HepG2 (cell line): ENCODE measurements around the gene PTPRN. TPM values are rescaled to one million over a fixed set of nuclear protein-coding genes. Genes with fewer than 3 reads are reported as not detected.

Experiments
- ARID5B ChIP-seq: IDR thresholded peaks from 2 replicates; pipeline ENCODE4 v1.4.0; 2020; ENCODE audit warnings: mild to moderate bottlenecking, missing genetic modification reagents
- DNMT3B ChIP-seq: conservative IDR thresholded peaks from 2 replicates; pipeline ENCODE4 v1.6.1; 2016; ENCODE audit warnings: missing biosample characterization, control low read depth
- EED ChIP-seq: sonication (generic); formaldehyde crosslinking; IDR thresholded peaks from 2 replicates; pipeline ENCODE4 v1.5.0; 2020; ENCODE audit warnings: mild to moderate bottlenecking, missing genetic modification reagents
- FOXK2 ChIP-seq: fragments of 450-650 bp; IDR thresholded peaks from 2 replicates; pipeline ENCODE4 v1.6.1; 2016
- HDAC1 ChIP-seq: sonication (generic); formaldehyde crosslinking; IDR thresholded peaks from 2 replicates; pipeline ENCODE4 v1.5.1; 2020; ENCODE audit warnings: mild to moderate bottlenecking, missing genetic modification reagents
- MYPOP ChIP-seq: sonication (generic); formaldehyde crosslinking; IDR thresholded peaks from 2 replicates; pipeline ENCODE4 v1.8.1; 2023; ENCODE audit warnings: mild to moderate bottlenecking, moderate library complexity, missing genetic modification reagents
- NFAT5 ChIP-seq: sonication (generic); formaldehyde crosslinking; IDR thresholded peaks from 2 replicates; pipeline ENCODE4 v1.4.0; 2020; ENCODE audit warnings: missing genetic modification reagents
- NKX3-1 ChIP-seq: sonication (generic); formaldehyde crosslinking; IDR thresholded peaks from 2 replicates; pipeline ENCODE4 v1.5.0; 2020; ENCODE audit warnings: missing genetic modification reagents
- NR0B2 ChIP-seq: sonication (generic); formaldehyde crosslinking; IDR thresholded peaks from 2 replicates; pipeline ENCODE4 v1.4.0; 2020; ENCODE audit warnings: mild to moderate bottlenecking, missing genetic modification reagents
- PTBP1 ChIP-seq: fragments of 200-400 bp; formaldehyde crosslinking; IDR thresholded peaks from 2 replicates; pipeline ENCODE4 v1.6.1; 2018; ENCODE audit warnings: low read length, low read depth; ENCODE audit not compliant: poor library complexity, severe bottlenecking
- RCOR2 ChIP-seq: IDR thresholded peaks from 2 replicates; pipeline ENCODE4 v1.6.1; 2016; ENCODE audit warnings: missing biosample characterization, missing genetic modification reagents
- SMARCC2 ChIP-seq: fragments of 450-650 bp; IDR thresholded peaks from 2 replicates; pipeline ENCODE4 v1.6.1; 2017; ENCODE audit warnings: antibody characterized with exemption, mild to moderate bottlenecking
- SNRNP70 ChIP-seq: fragments of 200-400 bp; formaldehyde crosslinking; IDR thresholded peaks from 2 replicates; pipeline ENCODE4 v1.6.1; 2017; ENCODE audit warnings: mild to moderate bottlenecking, low read depth, low read length, moderate library complexity
- SOX6 ChIP-seq, 2 experiments: fragments of 450-650 bp in 1 of 2; sonication (generic) in 1 of 2; formaldehyde crosslinking in 1 of 2; IDR thresholded peaks; 2 replicates each; pipeline versions ENCODE4 v1.4.0 to v1.6.1; 2017 to 2020; ENCODE audit warnings: antibody characterized with exemption in 1 of 2, mild to moderate bottlenecking in 1 of 2, missing genetic modification reagents in 1 of 2
- ZNF10 ChIP-seq: sonication (generic); formaldehyde crosslinking; IDR thresholded peaks from 2 replicates; pipeline ENCODE4 v1.4.0; 2020; ENCODE audit warnings: mild to moderate bottlenecking, low read depth, missing genetic modification reagents, borderline replicate concordance
- ZNF276 ChIP-seq: sonication (generic); formaldehyde crosslinking; IDR thresholded peaks from 2 replicates; pipeline ENCODE4 v1.4.0; 2020; ENCODE audit warnings: mild to moderate bottlenecking, low read depth, missing genetic modification reagents
- ZNF317 ChIP-seq: sonication (generic); formaldehyde crosslinking; IDR thresholded peaks from 2 replicates; pipeline ENCODE4 v1.5.0; 2020; ENCODE audit warnings: mild to moderate bottlenecking, missing genetic modification reagents
- polyA plus RNA-seq, 8 experiments: library from polyadenylated mRNA; depleted of rRNA in 3 of 8; stranded (reverse) in 7 of 8; unstranded in 1 of 8; fragments of >200 nt; fragmentation: Illumina TruSeq in 4 of 8; extraction: Trizol in 4 of 8; gene quantifications; 2 replicates each; pipeline versions ENCODE4 v1.2.1 to v1.2.3, GENCODE V29; 2011 to 2016; ENCODE audit warnings: low read depth in 4 of 8, missing spikeins in 1 of 8, mixed read lengths in 1 of 8; ENCODE audit not compliant: insufficient read depth in 1 of 8
- total RNA-seq, 5 experiments: library from RNA; depleted of rRNA; stranded (reverse); fragments of >200 nt; fragmentation: Illumina TruSeq; extraction: Trizol; gene quantifications; 2 replicates each; pipeline ENCODE4 v1.2.3, GENCODE V29; 2016; ENCODE audit warnings: low read depth in 1 of 5

The PTPRN gene
- total and polyA plus RNA-seq, 2 of the 13 experiments (the other 11 are each of a cell fraction or from before 2014, with no cell fraction given) = 0.26 TPM; not detected in 1

- TF ChIP-seq NFAT5 (CRISPR knock-in tag) = no peak
- TF ChIP-seq SMARCC2 = no peak
- TF ChIP-seq EED = peak; percentile 75; the same call in 1 of the 2 replicates
- no peak for TF ChIP-seq ZNF317 (CRISPR knock-in tag)
- TF ChIP-seq PTBP1 = no peak
- 0 out of 2 replicates have a peak, but pooled peaks have one; percentile 23 for TF ChIP-seq ZNF276 (CRISPR knock-in tag)
- no peak; the same call in 1 of the 2 replicates for TF ChIP-seq MYPOP (CRISPR knock-in tag)
- no peak for TF ChIP-seq NR0B2
- TF ChIP-seq RCOR2 (CRISPR knock-in tag) = no peak
- TF ChIP-seq SOX6 (IDR thresholded peaks at IDR 0.05) = no peak
- peak; percentile 10; the same call in 1 of the 2 replicates for TF ChIP-seq SOX6 (CRISPR knock-in tag; IDR thresholded peaks at IDR 0.05)
- TF ChIP-seq DNMT3B = no peak
- TF ChIP-seq ARID5B (CRISPR knock-in tag) = peak; percentile 39; the same call in 1 of the 2 replicates
- no peak for TF ChIP-seq FOXK2
- no peak for TF ChIP-seq ZNF10 (CRISPR knock-in tag)
- peak; percentile 49; the same call in 1 of the 2 replicates for TF ChIP-seq HDAC1 (CRISPR knock-in tag)
- no peak for TF ChIP-seq NKX3-1 (CRISPR knock-in tag)
- no peak for TF ChIP-seq SNRNP70
Observed at GRCh38 chr2:219298759-219299371, 10.3 kb downstream of the PTPRN start (continued).
